ENCODE data around the gene SLC4A9.

SLC4A9 gene

DNA sequence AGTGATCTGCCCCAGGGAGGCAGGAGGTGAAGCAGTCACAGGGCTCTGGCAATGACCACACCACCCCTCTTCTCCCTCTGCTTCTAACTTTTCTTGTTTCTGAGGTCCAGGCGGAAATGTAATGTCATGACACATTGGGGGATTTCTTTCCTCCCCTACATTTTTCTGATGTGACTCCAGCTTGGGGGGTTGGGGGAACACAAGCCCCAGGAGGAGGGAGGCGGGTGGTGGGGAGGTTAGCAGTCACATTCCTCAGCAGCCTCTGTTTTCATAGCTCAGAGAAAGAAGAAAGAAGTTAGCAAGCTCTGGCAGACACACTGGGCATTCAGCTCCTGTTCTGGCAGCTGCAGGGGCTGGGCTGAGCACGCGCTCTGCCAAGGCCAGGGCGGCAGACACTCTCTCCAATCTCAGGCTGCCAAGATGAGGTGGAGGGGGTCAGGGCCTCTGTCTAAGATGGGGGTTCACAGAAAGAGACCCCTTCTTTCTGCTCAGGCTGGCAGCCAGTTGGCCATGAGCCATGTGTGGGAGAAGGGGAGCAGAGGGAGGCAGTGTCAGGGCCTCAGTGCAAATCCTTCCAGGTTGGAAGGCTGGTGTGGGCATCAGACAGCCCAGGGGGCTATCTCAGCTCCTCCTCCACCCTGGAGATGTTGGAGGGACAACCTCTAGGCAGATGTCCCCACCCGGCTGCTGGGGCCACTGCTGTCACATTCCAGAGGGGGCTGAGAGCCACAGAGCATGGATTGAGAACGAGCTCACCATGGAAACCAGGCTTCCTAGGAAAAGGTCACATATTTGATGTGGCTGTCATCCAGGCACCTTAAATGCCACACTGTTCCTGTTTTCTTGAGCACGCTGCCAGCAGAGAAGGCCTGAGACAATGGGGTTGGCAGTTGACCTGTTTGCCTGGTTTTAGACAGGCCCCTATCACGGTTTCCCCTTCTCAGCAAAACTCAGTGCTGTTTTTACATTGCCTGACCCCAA lies 37.0 kb upstream of the SLC4A9 start:
- no peak overlapping the region for H2AFZ ChIP-seq (ENCODE audit: low read depth, low read length, severe bottlenecking)
- H3K9ac ChIP-seq (ENCODE audit: low read length), result no peak overlapping the region
- H4K20me1 ChIP-seq (ENCODE audit: low read depth, low read length), result no peaks in the 10 kb centered on the region
- H3K9me3 ChIP-seq (ENCODE audit: insufficient read depth, low read length), result no peaks in the 10 kb centered on the region
- no peaks in the 10 kb centered on the region for H3K36me3 ChIP-seq (ENCODE audit: low read length)
- no peaks in the 10 kb centered on the region for H3K79me2 ChIP-seq (ENCODE audit: insufficient read depth, low read length)
- H3K4me3 ChIP-seq (ENCODE audit: insufficient read depth, low read length, poor library complexity, severe bottlenecking), result no peak overlapping the region
- no peaks in the 10 kb centered on the region; the same call in 1 of the 2 replicates for H3K27me3 ChIP-seq (ENCODE audit: low read length)
- H3F3A ChIP-seq (ENCODE audit: insufficient read depth), result no peaks in the 10 kb centered on the region
- no peak overlapping the region for H3K27ac ChIP-seq (ENCODE audit: low read depth, low read length)
- no peak for TF ChIP-seq EZH2phosphoT487 (conservative IDR thresholded peaks at IDR 0.05; ENCODE audit: low read length)
- TF ChIP-seq, protein P1, sequence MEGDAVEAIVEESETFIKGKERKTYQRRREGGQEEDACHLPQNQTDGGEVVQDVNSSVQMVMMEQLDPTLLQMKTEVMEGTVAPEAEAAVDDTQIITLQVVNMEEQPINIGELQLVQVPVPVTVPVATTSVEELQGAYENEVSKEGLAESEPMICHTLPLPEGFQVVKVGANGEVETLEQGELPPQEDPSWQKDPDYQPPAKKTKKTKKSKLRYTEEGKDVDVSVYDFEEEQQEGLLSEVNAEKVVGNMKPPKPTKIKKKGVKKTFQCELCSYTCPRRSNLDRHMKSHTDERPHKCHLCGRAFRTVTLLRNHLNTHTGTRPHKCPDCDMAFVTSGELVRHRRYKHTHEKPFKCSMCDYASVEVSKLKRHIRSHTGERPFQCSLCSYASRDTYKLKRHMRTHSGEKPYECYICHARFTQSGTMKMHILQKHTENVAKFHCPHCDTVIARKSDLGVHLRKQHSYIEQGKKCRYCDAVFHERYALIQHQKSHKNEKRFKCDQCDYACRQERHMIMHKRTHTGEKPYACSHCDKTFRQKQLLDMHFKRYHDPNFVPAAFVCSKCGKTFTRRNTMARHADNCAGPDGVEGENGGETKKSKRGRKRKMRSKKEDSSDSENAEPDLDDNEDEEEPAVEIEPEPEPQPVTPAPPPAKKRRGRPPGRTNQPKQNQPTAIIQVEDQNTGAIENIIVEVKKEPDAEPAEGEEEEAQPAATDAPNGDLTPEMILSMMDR (IDR thresholded peaks at IDR 0.05; ENCODE audit: insufficient read depth, low read length, poor library complexity, severe bottlenecking), result no peak
- no peaks in the 10 kb centered on the region for H3K9me2 ChIP-seq (replicated peaks; ENCODE audit: insufficient read depth, low read length)
- no peak overlapping the region for H3K4me2 ChIP-seq (ENCODE audit: low read depth, low read length, poor library complexity, severe bottlenecking)

DNA sequence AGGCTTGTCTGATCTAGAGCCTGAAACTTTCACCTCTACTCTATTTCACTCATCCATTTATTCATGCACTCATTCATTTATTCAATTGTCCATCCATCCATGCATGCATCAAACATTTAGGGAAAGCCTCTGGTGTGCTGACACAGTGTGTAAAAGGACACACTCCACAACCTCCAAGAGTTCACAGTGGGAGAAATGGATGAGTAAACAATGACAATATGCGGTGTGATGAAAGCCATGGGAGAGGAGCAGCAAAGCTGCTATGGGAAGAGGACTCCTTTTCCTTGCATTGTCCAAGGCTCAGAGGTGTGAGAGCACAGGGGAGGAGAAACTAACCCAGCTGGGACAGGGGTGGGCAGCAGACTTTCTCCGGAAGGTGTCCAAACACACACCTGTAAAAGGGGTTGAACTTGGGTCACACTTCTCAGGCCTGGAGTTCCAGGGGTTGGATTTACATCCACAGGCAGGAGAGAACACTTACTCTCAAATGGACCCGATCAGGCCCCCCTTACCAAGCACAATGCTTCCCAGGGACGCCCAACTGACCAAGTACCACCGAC lies 35.9 kb upstream of the SLC4A9 start:
- no peaks in the 10 kb centered on the region; the same call in 1 of the 2 replicates for H3K27me3 ChIP-seq (ENCODE audit: low read length)
- H3K27ac ChIP-seq (ENCODE audit: low read depth, low read length), result no peak overlapping the region
- H3K79me2 ChIP-seq (ENCODE audit: insufficient read depth, low read length), result no peaks in the 10 kb centered on the region
- TF ChIP-seq EZH2phosphoT487 (conservative IDR thresholded peaks at IDR 0.05; ENCODE audit: low read length), result no peak
- TF ChIP-seq, protein P1 (IDR thresholded peaks at IDR 0.05; ENCODE audit: insufficient read depth, low read length, poor library complexity, severe bottlenecking), result no peak
- no peaks in the 10 kb centered on the region for H3F3A ChIP-seq (ENCODE audit: insufficient read depth)
- H3K4me2 ChIP-seq (ENCODE audit: low read depth, low read length, poor library complexity, severe bottlenecking), result no peak overlapping the region
- no peak overlapping the region for H3K9ac ChIP-seq (ENCODE audit: low read length)
- H3K36me3 ChIP-seq (ENCODE audit: low read length), result no peaks in the 10 kb centered on the region
- no peaks in the 10 kb centered on the region for H4K20me1 ChIP-seq (ENCODE audit: low read depth, low read length)
- H3K9me2 ChIP-seq (replicated peaks; ENCODE audit: insufficient read depth, low read length), result no peaks in the 10 kb centered on the region
- no peak overlapping the region for H3K4me3 ChIP-seq (ENCODE audit: insufficient read depth, low read length, poor library complexity, severe bottlenecking)
- H3K9me3 ChIP-seq (ENCODE audit: insufficient read depth, low read length), result no peaks in the 10 kb centered on the region
- H2AFZ ChIP-seq (ENCODE audit: low read depth, low read length, severe bottlenecking), result no peak overlapping the region

DNA sequence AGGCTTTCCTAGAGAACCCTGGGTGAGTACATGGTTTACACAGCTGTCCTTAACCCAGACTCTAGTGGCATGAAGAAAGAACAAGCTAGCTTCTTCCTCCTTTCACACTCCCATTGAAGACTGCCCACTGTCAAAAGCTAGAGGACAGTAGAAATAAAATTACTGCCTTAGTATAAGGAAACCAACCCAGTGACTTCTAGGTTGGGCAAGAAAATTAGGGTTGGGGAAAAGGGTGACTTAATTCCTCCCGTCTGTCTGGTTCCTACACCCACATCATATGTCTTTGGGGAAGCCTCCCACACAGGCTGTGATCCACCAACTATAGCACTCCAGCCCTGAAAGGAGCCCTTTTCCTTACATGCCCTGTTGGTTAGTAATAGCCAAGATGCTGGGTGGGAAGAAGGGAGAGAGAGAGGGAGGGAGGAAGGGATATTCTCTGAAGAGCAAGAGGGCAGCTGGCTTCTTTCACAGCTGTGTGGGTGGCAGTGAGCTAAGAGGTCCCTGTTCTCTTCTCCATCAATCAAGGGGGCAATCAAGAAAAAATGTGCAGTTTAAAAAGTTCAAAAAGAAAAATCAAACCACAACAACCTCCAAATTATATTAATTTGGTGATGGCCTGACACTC lies 35.3 kb upstream of the SLC4A9 start:
- Histone ChIP-seq H4K20me1 (ENCODE audit: low read depth, low read length) (no peaks in the 10 kb centered on the region), H2AFZ (ENCODE audit: low read depth, low read length, severe bottlenecking) (no peak overlapping the region), H3K79me2 (ENCODE audit: insufficient read depth, low read length) (no peaks in the 10 kb centered on the region), H3K9ac (ENCODE audit: low read length) (no peak overlapping the region), H3F3A (ENCODE audit: insufficient read depth) (no peaks in the 10 kb centered on the region), H3K36me3 (ENCODE audit: low read length) (no peaks in the 10 kb centered on the region), H3K4me3 (ENCODE audit: insufficient read depth, low read length, poor library complexity, severe bottlenecking) (no peak overlapping the region), H3K9me3 (ENCODE audit: insufficient read depth, low read length) (no peaks in the 10 kb centered on the region), H3K27ac (ENCODE audit: low read depth, low read length) (no peak overlapping the region), H3K4me2 (ENCODE audit: low read depth, low read length, poor library complexity, severe bottlenecking) (no peak overlapping the region), H3K9me2 (replicated peaks; ENCODE audit: insufficient read depth, low read length) (no peaks in the 10 kb centered on the region), H3K27me3 (ENCODE audit: low read length) (no peaks in the 10 kb centered on the region; the same call in 1 of the 2 replicates)
- TF ChIP-seq, protein P1 (IDR thresholded peaks at IDR 0.05; ENCODE audit: insufficient read depth, low read length, poor library complexity, severe bottlenecking), result no peak
- no peak for TF ChIP-seq EZH2phosphoT487 (conservative IDR thresholded peaks at IDR 0.05; ENCODE audit: low read length)

All from SU-DHL-6 (cell line).